WERI-Rb-1 (cell line): ENCODE data around the gene ASB13.
"Not testable (repeated sequence)": the region's sequence is repeated elsewhere in the genome, so short reads cannot be mapped to it uniquely, and the experiment has no call there.

ENCODE experiments used
- DNase-seq: peaks from one replicate; pipeline ENCODE4 v3.0.0-alpha.2; 2020
- H3K27ac ChIP-seq: fragments of 250-450 bp; sonication (Bioruptor Pico); 2 replicates; pipeline ENCODE4 v1.5.1; 2020; ENCODE audit warnings: mild to moderate bottlenecking, moderate library complexity
- H3K27me3 ChIP-seq: fragments of 250-450 bp; sonication (Bioruptor Pico); 2 replicates; pipeline ENCODE4 v1.5.1; 2021; ENCODE audit warnings: mild to moderate bottlenecking, low read depth, moderate library complexity; ENCODE audit not compliant: insufficient read depth, severe bottlenecking
- H3K36me3 ChIP-seq: fragments of 250-450 bp; sonication (Bioruptor Pico); 2 replicates; pipeline ENCODE4 v1.5.1; 2020; ENCODE audit warnings: mild to moderate bottlenecking, moderate library complexity
- H3K4me3 ChIP-seq: 2 replicates; pipeline ENCODE4 v1.5.1; 2011; ENCODE audit warnings: low read depth, mild to moderate bottlenecking, control low read depth, low read length
- H3K9me3 ChIP-seq: fragments of 250-450 bp; sonication (Bioruptor Pico); 2 replicates; pipeline ENCODE4 v1.5.1; 2021; ENCODE audit warnings: mild to moderate bottlenecking, moderate library complexity; ENCODE audit not compliant: severe bottlenecking
- TF ChIP-seq, protein P1 (sequence below): IDR thresholded peaks from 2 replicates; pipeline ENCODE4 v1.5.1; 2011; ENCODE audit warnings: low read depth, mild to moderate bottlenecking, control low read depth, inconsistent platforms, low read length

Gene ASB13

DNA sequence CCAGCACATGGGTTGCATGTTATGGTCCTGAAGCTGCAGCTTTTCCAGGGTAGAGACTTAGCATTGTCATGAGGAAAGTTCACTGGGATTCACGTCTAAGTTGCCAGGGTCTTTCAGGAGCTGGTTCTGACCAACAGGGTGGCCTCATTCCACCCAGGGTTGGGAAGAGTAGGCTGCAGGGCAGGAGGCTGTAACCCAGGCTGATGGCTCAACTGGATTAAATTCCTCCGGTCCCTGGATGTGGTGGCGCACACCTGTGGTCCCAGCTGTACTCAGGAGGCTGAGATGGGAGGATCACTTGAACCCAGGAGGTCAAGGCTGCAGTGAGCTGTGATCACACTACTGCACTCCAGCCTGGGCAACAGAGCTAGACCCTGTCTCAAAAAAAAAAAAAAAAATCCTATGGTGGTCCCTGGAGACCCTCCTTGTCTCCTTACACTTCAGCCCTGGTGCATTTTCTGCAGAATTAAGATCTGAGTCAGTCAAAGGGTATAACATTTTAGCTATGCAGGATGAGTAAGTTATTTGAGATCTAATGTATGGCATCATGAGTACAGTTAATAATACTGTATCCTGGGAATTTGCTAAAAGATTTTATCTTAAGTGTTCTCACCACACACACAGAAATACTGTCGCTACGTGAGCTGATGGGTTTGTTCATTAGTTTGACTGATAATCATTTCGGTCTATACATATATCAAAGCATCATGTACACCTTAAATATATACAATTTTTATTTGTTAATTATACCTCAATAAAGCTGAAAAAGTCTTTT is 44.0 kb downstream of the ASB13 start:
- H3K4me3 ChIP-seq = no peak overlapping the region
- no peak for DNase-seq
- H3K27me3 ChIP-seq = no peaks in the 10 kb centered on the region
- no peak overlapping the region for H3K27ac ChIP-seq
- H3K9me3 ChIP-seq = no peaks in the 10 kb centered on the region
- H3K36me3 ChIP-seq = no peaks in the 10 kb centered on the region
- TF ChIP-seq, protein P1, sequence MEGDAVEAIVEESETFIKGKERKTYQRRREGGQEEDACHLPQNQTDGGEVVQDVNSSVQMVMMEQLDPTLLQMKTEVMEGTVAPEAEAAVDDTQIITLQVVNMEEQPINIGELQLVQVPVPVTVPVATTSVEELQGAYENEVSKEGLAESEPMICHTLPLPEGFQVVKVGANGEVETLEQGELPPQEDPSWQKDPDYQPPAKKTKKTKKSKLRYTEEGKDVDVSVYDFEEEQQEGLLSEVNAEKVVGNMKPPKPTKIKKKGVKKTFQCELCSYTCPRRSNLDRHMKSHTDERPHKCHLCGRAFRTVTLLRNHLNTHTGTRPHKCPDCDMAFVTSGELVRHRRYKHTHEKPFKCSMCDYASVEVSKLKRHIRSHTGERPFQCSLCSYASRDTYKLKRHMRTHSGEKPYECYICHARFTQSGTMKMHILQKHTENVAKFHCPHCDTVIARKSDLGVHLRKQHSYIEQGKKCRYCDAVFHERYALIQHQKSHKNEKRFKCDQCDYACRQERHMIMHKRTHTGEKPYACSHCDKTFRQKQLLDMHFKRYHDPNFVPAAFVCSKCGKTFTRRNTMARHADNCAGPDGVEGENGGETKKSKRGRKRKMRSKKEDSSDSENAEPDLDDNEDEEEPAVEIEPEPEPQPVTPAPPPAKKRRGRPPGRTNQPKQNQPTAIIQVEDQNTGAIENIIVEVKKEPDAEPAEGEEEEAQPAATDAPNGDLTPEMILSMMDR = no peak

DNA sequence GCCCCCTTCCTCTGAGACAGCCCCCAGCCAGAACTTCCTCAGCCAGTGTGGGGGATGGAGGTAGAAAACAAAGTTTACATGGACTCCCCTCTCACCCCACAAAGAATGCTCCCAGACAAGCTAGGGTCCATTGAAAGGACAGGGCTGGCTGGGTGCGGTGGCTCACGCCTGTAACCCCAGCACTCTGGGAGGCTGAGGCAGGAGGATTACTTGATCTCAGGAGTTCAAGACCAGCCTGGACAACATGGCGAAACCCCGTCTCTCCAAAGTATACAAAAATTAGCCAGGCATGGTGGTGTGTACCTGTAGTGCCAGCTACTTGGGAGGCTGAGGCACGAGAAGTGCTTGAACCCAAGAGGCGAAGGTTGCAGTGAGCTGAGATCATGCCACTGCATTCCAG is 45.0 kb downstream of the ASB13 start:
- not testable (repeated sequence) for H3K27ac ChIP-seq, H3K4me3 ChIP-seq, DNase-seq

DNA sequence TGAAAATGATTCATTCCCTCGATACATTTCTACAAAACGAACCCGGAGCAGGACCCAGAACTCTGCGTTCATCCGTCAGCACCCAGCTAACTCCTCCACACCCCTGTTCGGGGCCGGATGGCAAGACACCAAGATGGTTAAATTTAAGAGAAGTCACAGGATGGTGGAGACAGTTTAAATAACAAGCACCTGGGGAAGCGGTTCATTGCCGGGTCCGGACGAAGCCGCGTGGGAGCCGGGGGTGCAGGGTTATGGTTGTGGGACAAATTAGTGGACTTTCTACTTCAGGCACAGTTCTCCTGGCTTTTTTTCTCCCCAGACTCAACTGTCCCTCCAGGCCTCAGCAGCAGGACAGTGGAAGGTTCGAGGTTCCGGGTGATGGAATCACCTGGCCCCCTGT is 45.4 kb downstream of the ASB13 start:
- Histone ChIP-seq H3K27ac (no peak overlapping the region), H3K36me3 (no peaks in the 10 kb centered on the region), H3K9me3 (no peaks in the 10 kb centered on the region), H3K4me3 (no peak overlapping the region), H3K27me3 (no peaks in the 10 kb centered on the region)
- no peak for DNase-seq
- TF ChIP-seq, protein P1 = no peak

More for the DNA sequence above, 45.0 kb downstream of the ASB13 start:
- not testable (repeated sequence) for H3K36me3 ChIP-seq, H3K27me3 ChIP-seq, H3K9me3 ChIP-seq

DNA sequence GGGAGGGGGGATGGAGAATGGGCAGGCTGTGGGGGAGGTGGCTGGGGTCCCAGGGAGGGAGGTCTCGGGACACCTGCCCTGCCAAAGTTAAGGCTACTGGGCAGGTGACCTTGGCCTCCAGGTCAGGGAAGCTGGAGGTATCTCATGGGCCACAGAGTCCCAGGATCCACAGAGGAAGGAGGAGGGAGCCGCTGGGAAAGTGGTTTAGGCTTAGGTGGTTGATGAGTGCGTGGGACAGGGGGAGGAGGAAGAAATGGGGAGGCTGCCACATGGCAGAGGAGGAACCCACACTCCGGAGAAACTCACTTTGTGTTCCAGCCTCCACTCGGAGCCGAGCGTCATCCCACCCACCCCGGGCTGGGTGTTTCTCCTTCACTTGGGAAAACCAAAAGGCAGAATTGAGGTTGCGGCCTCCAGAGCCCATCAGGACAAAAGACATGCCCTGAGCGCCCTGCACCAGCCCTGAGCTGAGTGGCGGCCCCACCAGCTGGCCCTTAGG is 46.1 kb downstream of the ASB13 start:
- Histone ChIP-seq H3K27me3 (no peaks in the 10 kb centered on the region), H3K36me3 (no peaks in the 10 kb centered on the region), H3K27ac (no peak overlapping the region), H3K4me3 (no peak overlapping the region), H3K9me3 (no peaks in the 10 kb centered on the region)
- TF ChIP-seq, protein P1 = no peak
- no peak for DNase-seq

DNA sequence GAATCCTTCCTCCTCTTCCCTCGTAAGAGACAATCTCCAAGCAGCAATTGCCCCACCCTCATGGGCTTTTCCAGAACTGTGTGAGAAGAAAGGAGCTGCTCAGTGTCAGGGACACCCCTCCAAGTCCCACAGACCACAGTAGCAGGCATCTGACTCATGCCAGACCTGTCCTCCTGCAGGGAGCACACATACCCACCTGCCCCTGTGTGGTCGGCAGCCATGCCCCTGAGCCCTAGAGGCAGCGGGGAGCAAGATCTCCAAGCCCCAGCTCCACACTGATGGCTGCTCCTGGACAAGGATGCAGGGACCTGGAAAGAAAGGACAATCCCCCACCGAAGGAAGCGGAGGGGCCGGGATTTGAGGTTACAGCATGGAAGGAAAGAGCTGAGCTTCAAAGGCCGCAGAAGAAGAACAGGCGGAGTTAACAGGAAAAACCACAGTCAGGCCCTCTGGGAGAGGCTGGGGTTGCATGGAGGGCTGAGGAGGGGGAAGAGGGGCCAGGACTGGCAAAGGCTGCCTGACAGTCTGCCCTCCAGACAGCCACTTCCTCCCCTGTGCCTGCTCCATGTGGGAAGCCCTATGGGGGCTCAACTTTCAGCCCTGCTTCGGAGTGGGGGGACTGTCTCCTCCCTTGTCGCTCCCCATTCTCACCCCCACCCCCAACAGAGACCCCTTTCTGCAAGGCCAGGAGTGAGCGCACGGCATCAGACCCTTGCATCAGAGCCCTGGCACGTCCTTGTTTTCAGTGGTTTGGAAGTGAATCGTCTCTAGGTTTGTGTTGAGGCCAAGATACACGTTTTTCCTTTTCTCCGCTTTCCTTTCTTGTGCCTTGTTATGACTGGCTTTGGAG is 46.8 kb downstream of the ASB13 start:
- no peaks in the 10 kb centered on the region for H3K9me3 ChIP-seq
- TF ChIP-seq, protein P1 = no peak
- H3K27ac ChIP-seq = no peak overlapping the region
- H3K4me3 ChIP-seq = no peak overlapping the region
- H3K36me3 ChIP-seq = no peaks in the 10 kb centered on the region
- DNase-seq = no peak
- no peaks in the 10 kb centered on the region for H3K27me3 ChIP-seq

DNA sequence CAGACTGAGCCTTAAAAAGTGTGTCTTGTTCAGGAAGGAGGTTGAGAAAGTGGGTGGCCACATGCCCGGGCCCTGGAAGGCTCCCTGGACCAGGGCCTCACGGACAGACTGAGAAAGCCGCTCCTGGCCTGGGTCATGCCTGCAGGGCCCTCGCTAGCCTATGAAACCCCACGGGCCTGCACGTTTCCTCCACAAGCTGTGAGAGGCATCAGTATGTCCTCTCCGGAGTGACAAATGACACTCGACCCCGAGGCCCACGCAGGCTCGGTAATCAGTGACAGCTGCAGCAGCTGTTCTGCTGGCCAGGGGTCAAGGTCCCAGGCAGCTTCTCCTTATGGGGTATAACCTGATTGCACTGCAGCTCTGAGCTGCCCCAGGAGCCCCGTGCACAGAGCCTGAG is 47.6 kb downstream of the ASB13 start:
- TF ChIP-seq, protein P1 = no peak
- Histone ChIP-seq H3K27me3 (no peaks in the 10 kb centered on the region), H3K27ac (no peak overlapping the region), H3K36me3 (no peaks in the 10 kb centered on the region), H3K9me3 (no peaks in the 10 kb centered on the region), H3K4me3 (no peak overlapping the region)
- no peak for DNase-seq
